GM18505 (cell line): ENCODE measurements around the gene ZBED2.

Experiments used
- ATAC-seq: cut with Tn5 transposase; IDR thresholded peaks from one replicate; pipeline ENCODE4 v1.9.1; 2021; ENCODE audit not compliant: unreplicated experiment
- POLR2A ChIP-seq: IDR thresholded peaks from 4 replicates; pipeline ENCODE4 v1.6.1; 2011; ENCODE audit warnings: borderline replicate concordance; ENCODE audit not compliant: insufficient read depth, insufficient read length; ENCODE audit errors: extremely low read depth

Gene ZBED2

DNA sequence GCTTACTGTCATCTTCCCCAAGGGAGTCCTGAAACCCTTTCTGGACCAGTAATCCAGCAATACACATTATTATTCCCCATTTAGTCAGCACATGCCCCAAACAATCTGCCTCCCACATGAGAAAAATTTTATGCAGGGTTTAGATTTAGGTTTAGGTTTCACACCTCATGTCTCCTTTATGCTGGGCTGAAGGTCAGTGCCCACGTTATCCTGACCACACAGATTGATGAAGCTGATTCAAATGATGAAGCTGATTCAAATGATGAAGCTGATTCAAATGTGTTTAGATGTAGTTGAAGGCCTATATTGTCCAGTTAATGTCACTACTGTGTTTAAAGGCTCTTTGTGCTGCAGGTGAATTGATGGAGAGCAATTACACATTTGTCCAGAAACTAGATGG, 18.1 kb upstream of the ZBED2 start:
- no peak for ATAC-seq
- no peak for TF ChIP-seq POLR2A

DNA sequence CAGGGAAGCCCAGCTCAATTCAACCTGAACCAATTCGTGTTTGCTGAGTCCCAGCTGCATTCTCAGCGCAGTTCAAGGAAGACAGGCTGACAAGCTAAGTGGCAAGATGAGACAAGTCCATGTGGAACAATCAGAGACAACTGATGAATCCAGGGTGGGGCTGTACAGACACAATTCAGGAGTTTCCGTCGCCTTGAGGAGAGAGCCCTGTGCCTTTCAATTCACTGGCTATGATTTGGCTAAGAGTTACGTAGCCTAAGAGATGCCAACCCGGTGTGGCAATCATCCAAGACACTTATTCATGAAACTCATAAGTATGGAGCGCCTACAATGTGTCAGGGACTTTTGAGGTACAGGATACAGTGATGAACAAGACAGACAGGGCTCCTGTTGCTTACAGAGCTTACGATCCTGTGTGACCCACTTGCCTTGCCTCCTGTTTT, 15.5 kb upstream of the ZBED2 start:
- no peak for TF ChIP-seq POLR2A
- peak; percentile 19 for ATAC-seq

DNA sequence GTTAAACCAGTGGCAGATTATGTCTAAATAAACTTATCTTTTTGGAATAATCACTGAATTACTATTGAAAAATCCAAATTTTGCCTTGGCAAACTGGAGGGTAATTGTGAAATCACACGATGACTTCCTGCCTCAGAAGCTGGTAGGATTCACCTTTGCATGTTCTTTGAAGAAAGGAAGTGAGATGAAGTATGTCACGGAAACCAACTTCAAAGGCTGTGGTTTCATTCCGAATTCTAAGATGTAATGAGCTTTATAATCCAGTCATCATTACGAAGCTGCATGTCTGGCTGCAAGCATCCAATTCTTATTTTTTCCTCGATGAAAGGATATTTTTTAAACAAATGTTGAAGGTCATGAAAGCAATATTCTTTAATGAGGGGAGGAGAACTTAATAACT, 15.0 kb upstream of the ZBED2 start:
- no peak for TF ChIP-seq POLR2A
- peak; percentile 98 for ATAC-seq

DNA sequence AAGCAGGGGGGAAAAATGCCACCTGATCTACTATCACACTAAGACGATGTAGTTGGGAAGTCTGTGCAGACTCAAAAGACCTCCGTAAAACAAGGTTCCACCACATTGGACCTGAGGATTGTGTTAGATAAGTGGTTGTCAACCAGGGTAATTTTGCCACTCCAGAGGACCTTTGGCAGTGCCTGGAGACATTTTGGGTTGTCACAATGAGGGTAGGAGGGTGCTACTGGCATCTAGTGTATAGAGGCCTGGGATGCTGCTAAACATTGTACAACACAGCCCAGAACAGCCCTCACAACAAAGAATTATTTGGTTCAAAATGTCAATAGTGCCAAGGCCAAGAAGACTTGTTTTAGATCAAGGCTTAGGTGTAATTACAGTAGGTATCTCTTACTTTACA, 14.6 kb upstream of the ZBED2 start:
- no peak for ATAC-seq

DNA sequence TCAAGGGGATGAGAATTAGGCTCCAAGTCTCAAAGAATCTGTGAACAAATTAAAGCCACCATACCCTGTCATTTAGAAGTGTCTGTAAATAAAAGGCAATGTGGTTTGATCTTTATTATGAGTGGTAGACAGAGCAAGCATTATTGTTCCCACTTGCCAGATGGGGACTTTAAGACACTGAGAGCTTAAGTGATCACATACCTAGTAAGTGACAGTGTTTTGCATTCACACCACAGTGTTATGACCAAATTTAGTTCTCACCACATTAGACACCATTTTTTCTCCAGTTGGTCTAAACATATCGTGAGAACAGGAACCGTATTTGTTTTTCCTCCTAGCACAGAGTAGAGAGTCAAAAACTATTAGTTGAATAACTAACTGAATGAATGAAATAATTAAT, 13.2 kb upstream of the ZBED2 start:
- ATAC-seq: no peak
- no peak for TF ChIP-seq POLR2A

More for the DNA sequence above, 14.6 kb upstream of the ZBED2 start:
- TF ChIP-seq POLR2A: no peak

DNA sequence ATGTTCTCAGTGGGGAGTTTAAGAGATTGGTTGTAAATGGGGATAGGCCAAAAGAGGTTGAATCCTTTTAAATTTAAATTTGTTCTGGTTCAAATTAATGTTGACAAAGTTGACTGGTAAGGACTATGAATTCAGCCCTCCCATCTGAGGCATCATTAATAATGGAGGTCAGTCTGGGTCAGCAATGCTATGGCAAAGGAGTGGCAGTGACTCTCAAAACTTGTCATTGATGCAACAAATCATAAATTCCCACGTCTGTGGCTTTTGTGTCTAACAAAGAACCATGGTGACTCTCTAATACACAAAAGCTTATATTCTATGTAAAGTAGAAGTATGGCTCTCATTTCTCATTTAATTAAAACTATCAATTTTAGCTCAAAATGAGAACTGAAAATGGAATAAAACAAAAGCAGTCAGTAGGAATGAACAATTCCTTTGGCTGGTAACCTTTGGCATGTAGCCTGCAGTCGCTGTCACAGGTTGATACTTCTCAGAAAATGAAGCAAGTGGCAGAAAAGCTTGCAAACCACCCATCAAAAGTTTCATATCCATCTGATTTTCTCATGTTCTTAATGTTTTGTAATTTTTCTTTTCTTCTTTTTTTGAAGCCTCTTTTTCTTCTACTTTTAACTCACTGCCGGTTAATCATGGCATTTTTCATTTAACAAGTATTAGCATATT, 12.2 kb upstream of the ZBED2 start:
- TF ChIP-seq POLR2A: no peak

DNA sequence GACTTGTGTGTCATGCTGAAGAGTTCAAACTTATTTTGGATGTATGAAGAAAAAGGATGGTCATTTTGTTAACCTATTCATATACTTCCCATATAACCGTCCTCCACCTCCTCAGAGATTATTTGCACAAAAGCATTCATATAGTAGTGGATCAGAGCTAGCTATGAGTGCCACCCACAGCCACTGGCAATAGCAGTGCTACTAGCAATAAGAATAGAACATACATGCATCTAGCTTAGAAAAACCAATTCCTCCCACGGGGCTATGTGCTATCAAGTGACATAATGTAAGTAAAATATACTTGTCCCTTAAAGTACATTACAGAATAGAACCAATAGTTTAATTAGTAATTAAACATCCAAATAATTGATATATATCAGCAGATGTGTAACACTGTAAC, 10.3 kb upstream of the ZBED2 start:
- ATAC-seq: no peak
- no peak for TF ChIP-seq POLR2A

More for the DNA sequence above, 12.2 kb upstream of the ZBED2 start:
- ATAC-seq: no peak

DNA sequence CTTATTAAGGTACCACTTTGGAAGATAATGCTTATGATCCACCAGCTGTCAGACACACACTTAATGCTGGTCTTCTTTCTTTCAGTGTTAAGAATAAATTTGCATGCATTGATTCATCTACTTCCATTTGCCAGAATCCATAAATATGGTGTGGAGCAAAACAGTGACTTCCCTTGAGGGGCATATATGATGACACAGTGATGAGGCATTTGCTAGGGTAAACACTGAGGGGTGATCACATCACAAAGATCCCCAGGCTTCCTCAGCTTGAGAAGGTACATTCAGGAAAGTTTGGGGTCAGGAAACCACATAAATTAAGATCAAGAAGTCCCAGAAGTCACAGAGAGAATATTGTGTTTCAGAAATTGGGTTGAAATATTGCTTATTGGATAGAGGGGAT, 9.9 kb upstream of the ZBED2 start:
- no peak for ATAC-seq
- no peak for TF ChIP-seq POLR2A

DNA sequence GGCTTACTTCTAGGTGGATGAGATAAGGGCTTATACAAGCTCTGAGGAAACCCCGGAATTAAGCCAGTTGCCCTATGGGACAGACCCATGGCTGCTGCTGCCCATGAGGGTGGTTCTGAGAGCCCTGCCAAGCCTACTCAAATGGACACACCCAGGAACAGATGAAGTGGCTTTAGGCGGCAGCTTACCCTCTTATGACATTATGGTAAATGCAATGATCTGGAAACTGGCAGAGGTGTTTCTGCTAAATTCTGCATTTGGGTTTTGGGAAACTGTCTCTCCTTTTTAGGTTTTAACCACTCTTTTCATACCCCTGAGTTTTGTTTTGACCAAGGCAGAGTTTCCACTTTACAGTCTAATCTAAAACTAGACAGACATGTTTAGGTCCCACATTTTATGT, 9.0 kb upstream of the ZBED2 start:
- peak; percentile 20 for ATAC-seq
- TF ChIP-seq POLR2A: no peak

DNA sequence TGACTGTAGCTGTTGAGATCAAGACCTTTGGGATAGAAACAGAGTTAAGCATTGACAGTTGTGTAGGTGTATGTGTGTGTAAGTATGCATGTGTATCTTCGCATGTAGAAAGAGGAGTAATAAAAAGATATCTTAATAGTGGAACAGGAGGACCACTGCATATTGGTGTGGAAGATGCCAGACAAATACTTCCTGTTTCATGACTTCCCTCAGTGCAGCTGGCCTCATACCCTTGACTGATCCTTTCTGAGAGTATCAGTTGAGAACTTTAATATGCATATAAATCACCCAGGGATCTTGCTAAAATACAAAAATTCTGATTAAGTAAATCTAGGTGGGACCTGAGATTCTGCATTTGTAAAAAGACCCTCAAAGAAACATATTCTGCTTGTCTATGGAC, 8.5 kb upstream of the ZBED2 start:
- no peak for TF ChIP-seq POLR2A
- peak; percentile 72 for ATAC-seq

DNA sequence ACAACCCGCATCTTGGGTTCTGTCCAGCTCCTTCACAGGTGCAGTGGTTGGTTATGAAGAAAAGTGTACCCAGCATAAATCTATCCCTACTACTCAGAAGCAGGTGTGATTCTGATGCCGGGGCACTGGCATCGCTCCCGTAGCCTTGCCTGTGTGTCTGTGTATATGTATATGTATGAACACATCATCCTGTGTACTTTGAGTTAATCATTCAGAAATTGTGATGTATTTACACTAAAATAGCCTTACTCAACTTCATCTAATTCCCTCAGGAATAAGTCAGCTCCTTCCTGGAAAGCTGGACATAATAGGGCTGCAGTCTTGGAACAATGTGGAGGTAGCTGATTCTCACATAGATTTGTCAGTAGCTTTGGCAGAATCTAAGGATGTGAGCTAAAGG, 6.7 kb upstream of the ZBED2 start:
- ATAC-seq: no peak
- no peak for TF ChIP-seq POLR2A

DNA sequence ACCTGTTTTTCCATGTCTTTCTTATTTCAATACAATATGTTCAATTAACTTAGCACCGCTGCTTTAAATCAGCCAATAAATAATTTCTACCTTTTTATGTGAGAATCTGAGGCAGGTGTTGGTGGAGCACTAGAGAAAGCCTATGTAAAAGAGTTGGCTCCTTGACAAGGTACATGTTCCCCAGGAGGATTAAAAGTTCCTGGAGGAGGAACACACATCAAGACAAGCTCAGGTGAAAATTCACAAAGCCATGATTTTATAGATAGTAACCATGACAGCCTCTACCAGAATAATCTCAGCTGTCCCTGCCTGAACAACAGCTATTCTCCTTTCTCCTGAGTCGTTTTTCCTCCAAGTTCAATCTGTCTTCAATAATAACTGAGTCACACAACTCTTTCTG, 3.4 kb upstream of the ZBED2 start:
- no peak for TF ChIP-seq POLR2A
- no peak for ATAC-seq

DNA sequence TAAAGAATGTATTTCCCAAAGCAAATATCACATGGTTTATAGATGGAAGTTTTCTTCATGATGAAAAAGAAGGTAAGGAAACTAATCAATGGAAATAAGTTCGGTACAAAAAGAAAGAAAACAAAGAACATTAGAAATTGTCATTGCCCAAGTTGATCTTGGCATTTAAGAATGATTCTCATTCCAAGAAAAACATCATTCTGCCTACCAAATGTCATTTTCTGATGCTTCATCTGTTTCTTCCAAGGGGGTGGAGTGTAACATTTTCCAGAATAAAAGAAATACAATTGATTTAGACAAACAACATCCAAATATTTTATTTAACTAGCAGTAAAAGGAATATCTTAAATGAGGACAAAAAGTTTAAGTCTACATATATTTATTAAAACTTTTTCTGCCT, 3.0 kb upstream of the ZBED2 start:
- ATAC-seq: no peak
- no peak for TF ChIP-seq POLR2A

DNA sequence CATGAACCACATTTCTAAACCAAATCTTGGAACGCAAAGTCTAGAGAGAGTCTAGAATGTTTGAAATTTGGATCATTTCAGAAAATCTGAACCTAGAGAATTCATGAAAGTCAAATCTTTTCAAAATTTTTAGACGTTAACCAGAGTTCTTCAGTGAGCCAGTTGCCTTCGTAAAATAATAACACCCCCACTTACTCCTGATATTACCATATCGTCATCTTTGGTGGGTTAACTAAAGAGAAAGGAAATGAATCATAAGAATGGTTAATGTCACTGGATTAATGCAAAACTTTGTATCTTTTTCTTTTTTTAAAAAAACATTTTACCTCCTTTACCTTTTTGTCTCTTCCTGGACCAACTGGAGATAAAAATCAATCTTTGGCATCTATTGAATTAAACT, 1.2 kb upstream of the ZBED2 start:
- TF ChIP-seq POLR2A: no peak
- ATAC-seq: no peak

DNA sequence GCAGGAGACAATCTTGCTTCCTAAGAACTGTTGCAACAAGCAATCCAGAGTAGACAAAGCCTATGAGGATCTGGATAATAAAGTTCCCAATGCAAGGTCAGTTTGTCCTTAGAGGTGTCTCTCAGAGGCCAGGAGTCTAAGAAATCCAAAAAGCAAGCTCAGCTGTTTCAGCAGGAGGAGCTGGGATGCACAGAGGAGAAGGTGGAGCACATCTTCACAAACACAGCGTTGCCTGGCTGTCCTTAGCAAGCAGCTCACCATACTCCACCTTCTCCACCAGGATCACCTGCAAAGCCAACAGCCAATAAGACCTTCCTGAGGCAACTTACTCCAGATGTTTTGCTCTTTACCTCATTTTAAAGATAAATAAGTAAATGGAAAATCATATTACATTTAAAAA, 365 bp downstream of the ZBED2 start:
- no peak for TF ChIP-seq POLR2A

More for the DNA sequence above, 365 bp downstream of the ZBED2 start:
- ATAC-seq: peak; percentile 25
